HCT116 (cell line): ENCODE measurements around the gene WIZ. TPM values are rescaled to one million over a fixed set of nuclear protein-coding genes. Genes with fewer than 3 reads are reported as not detected.

ENCODE experiments used
- ATAC-seq: fragments of 200-7000 bp; cut with Tn5 transposase; 2 replicates; pipeline ENCODE4 v1.9.1; 2020; ENCODE audit warnings: mild to moderate bottlenecking, moderate library complexity
- BruUV-seq: library from RNA; stranded (reverse); fragments of 400-500 nt; replicated peaks from 2 replicates; lab custom pipeline; 2021; lab: Mats Ljungman, UMichigan
- CTCF ChIA-PET: fragments of 300-600 bp; sonication (Branson Sonifier 250); formaldehyde crosslinking; loops from one replicate; lab custom pipeline; 2021; ENCODE audit warnings: antibody characterized with exemption; lab: Charles Lee
- POLR2A ChIA-PET: fragments of 300-600, 350-600 bp; sonication (Branson Sonifier 250); formaldehyde crosslinking; loops from one replicate; lab custom pipeline; 2021; ENCODE audit warnings: antibody characterized with exemption; lab: Charles Lee
- RAD21 ChIA-PET, 2 experiments: fragments of 300-600 bp; sonication (Branson Sonifier 250); formaldehyde crosslinking; loops; one replicate each; lab custom pipeline; 2023; ENCODE audit warnings: low total read pairs in 2 of 2; ENCODE audit not compliant: uncharacterized antibody in 2 of 2, unreplicated experiment in 2 of 2, low non-redundant PET in 1 of 2; lab: Charles Lee
- DNase-seq: peaks from one replicate; pipeline ENCODE4 v3.0.0-alpha.2; 2010; ENCODE audit warnings: low read depth, low spot score
- H2AFZ ChIP-seq: fragments of 200-600 bp; shearing (Covaris generic), sonication (generic); 2 replicates; pipeline ENCODE4 v1.6.1; 2017; ENCODE audit warnings: low read depth, mixed run types, mixed read lengths, antibody characterized with exemption, low read length; ENCODE audit not compliant: poor library complexity, severe bottlenecking
- H3K27ac ChIP-seq: 2 replicates; pipeline ENCODE4 v1.5.1; 2012; ENCODE audit warnings: low read depth, low read length
- H3K27me3 ChIP-seq: fragments of 200-600 bp; sonication (generic); 2 replicates; pipeline ENCODE4 v1.6.1; 2016; ENCODE audit warnings: mixed run types, low read length, mixed read lengths; ENCODE audit not compliant: insufficient read depth
- H3K36me3 ChIP-seq, 2 experiments: fragments of 200-500 bp in 1 of 2; fragments of 200-600 bp in 1 of 2; sonication (Bioruptor generic) in 1 of 2; sonication (generic) in 1 of 2; 2 replicates each; pipeline versions ENCODE4 v1.5.1 to v1.6.1; 2014 to 2016; ENCODE audit warnings: low read length in 2 of 2, inconsistent platforms in 1 of 2, mixed read lengths in 1 of 2, mixed run types in 1 of 2; ENCODE audit not compliant: insufficient read depth in 2 of 2, control insufficient read depth in 1 of 2
- H3K4me1 ChIP-seq, 2 experiments: fragments of 200-600 bp in 1 of 2; sonication (generic) in 1 of 2; 2 replicates each; pipeline versions ENCODE4 v1.5.1 to v1.6.1; 2012 to 2017; ENCODE audit warnings: low read length in 2 of 2, inconsistent platforms in 1 of 2, mild to moderate bottlenecking in 1 of 2, mixed read lengths in 1 of 2, mixed run types in 1 of 2, moderate library complexity in 1 of 2; ENCODE audit not compliant: insufficient read depth in 2 of 2, control insufficient read depth in 1 of 2
- H3K4me2 ChIP-seq: fragments of 200-600 bp; sonication (generic); 2 replicates; pipeline ENCODE4 v1.6.1; 2017; ENCODE audit warnings: mixed run types, low read length, mixed read lengths
- H3K4me3 ChIP-seq, 2 experiments: fragments of 200-600 bp in 1 of 2; sonication (generic) in 1 of 2; replicated peaks in 1 of 2; 2 replicates each; pipeline ENCODE4 v1.5.1; 2011 to 2016; ENCODE audit warnings: low read length in 2 of 2, control low read depth in 1 of 2, low read depth in 1 of 2, mild to moderate bottlenecking in 1 of 2, mixed read lengths in 1 of 2, mixed run types in 1 of 2
- H3K79me2 ChIP-seq: fragments of 200-600 bp; sonication (generic); 2 replicates; pipeline ENCODE4 v1.6.1; 2017; ENCODE audit warnings: mild to moderate bottlenecking, mixed run types, low read length, moderate library complexity, mixed read lengths; ENCODE audit not compliant: insufficient read depth
- H3K9ac ChIP-seq: fragments of 200-600 bp; sonication (generic); 2 replicates; pipeline ENCODE4 v1.6.1; 2016; ENCODE audit warnings: low read length, mixed read lengths
- H3K9me2 ChIP-seq: fragments of 200-600 bp; sonication (generic), shearing (Covaris generic); 2 replicates; pipeline ENCODE4 v1.6.1; 2017; ENCODE audit warnings: mixed run types, mild to moderate bottlenecking, moderate library complexity; ENCODE audit not compliant: insufficient read depth
- H3K9me3 ChIP-seq, 2 experiments: fragments of 200-500 bp in 1 of 2; fragments of 200-600 bp in 1 of 2; sonication (Bioruptor generic) in 1 of 2; sonication (generic) in 1 of 2; 2 replicates each; pipeline ENCODE4 v1.6.1; 2014 to 2017; ENCODE audit warnings: low read length in 2 of 2, mixed read lengths in 2 of 2, inconsistent platforms in 1 of 2, low read depth in 1 of 2, mild to moderate bottlenecking in 1 of 2, mixed run types in 1 of 2, moderate library complexity in 1 of 2; ENCODE audit not compliant: control insufficient read depth in 1 of 2, insufficient read depth in 1 of 2
- H4K20me1 ChIP-seq: fragments of 200-600 bp; sonication (generic), shearing (Covaris generic); 2 replicates; pipeline ENCODE4 v1.6.1; 2017; ENCODE audit warnings: mixed run types, mild to moderate bottlenecking, moderate library complexity; ENCODE audit not compliant: insufficient read depth
- ELF1 ChIP-seq: IDR thresholded peaks from 2 replicates; pipeline ENCODE4 v1.6.1; 2012; ENCODE audit warnings: low read depth, borderline replicate concordance
- EZH2 ChIP-seq: fragments of 200-600 bp; sonication (generic); IDR thresholded peaks from 2 replicates; pipeline ENCODE4 v1.6.1; 2017; ENCODE audit warnings: antibody characterized with exemption, mixed run types
- REST ChIP-seq: IDR thresholded peaks from 2 replicates; pipeline ENCODE4 v1.6.1; 2012; ENCODE audit warnings: low read depth
- SP1 ChIP-seq: IDR thresholded peaks from 2 replicates; pipeline ENCODE4 v1.6.1; 2012; ENCODE audit warnings: low read depth
- ZNF274 ChIP-seq: fragments of 200-500 bp; sonication (Bioruptor generic); IDR thresholded peaks from 2 replicates; pipeline ENCODE4 v1.6.1; 2014; ENCODE audit warnings: mild to moderate bottlenecking, low read depth, low read length, inconsistent platforms
- intact Hi-C: fragments of 100-400 bp; cut with micrococcal nuclease; formaldehyde crosslinking; loops from 2 replicates; pipeline ENCODE4 v1.10.0; 2022
- total RNA-seq: library from RNA; stranded (reverse); gene quantifications from one replicate; pipeline ENCODE4 v1.2.1, GENCODE V29; 2021; ENCODE audit not compliant: unreplicated experiment

WIZ gene
- total RNA-seq, 1 experiment from 2014 or later, result 28.4 TPM

GRCh38 chr19:15403151-15403531, 46.6 kb downstream of the WIZ start:
- H3K4me3 ChIP-seq, result no peak overlapping the region
- no peaks in the 10 kb centered on the region for H3K4me1 ChIP-seq
- H2AFZ ChIP-seq, result no peak overlapping the region
- ATAC-seq (no peak), DNase-seq (no peak)
- no peak overlapping the region for H3K27ac ChIP-seq
- intact Hi-C loops, result no loop called here
- TF ChIP-seq ZNF274, result no peak
- TF ChIP-seq REST, result no peak
- TF ChIP-seq EZH2, result no peak
- TF ChIP-seq SP1, result no peak
- TF ChIP-seq ELF1, result no peak
- no peaks in the 10 kb centered on the region for H3K27me3 ChIP-seq
- H3K9me3 ChIP-seq, result no peaks in the 10 kb centered on the region
- BruUV-seq, result no TSS peak
- CTCF ChIA-PET, result no interaction called here
- H3K36me3 ChIP-seq, result peaks cover 15 to 28% of the 10 kb centered on the region in 2 experiments; a peak in 3 of 4 replicates
- no peak overlapping the region for H3K9ac ChIP-seq
- H3K4me2 ChIP-seq, result no peak overlapping the region
- POLR2A ChIA-PET, result no interaction called here
- peaks cover 79% of the 10 kb centered on the region for H3K79me2 ChIP-seq
- RAD21 ChIA-PET, result no interaction called here
- no peaks in the 10 kb centered on the region for H3K9me2 ChIP-seq
- peaks cover 12% of the 10 kb centered on the region; the same call in 1 of the 2 replicates for H4K20me1 ChIP-seq
